B cell (primary cell): Measurements from ENCODE around the gene EIF5.

Experiments used
- CTCF ChIP-seq: fragments of 200-600 bp; IDR thresholded peaks from one replicate; pipeline ENCODE4 v1.8.0; 2022; ENCODE audit warnings: antibody characterized with exemption, mild to moderate bottlenecking
- EZH2 ChIP-seq: IDR thresholded peaks from 2 replicates; pipeline ENCODE4 v1.6.1; 2012; ENCODE audit warnings: borderline replicate concordance, low read depth, mild to moderate bottlenecking, moderate library complexity, low read length; ENCODE audit not compliant: insufficient read depth, poor library complexity, severe bottlenecking

- no peak for TF ChIP-seq CTCF
- TF ChIP-seq EZH2: no peak
Observed at GRCh38 chr14:103384450-103385151, 50.6 kb downstream of the EIF5 start.
